Effector memory CD8-positive, alpha-beta T cell (primary cell): ENCODE results near the gene COMMD7.
"Not testable (repeated sequence)": the region's sequence is repeated elsewhere in the genome, so short reads cannot be mapped to it uniquely, and the experiment has no call there.

Source experiments
- ATAC-seq: fragments of 150-1000 bp; cut with Tn5 transposase; replicated peaks from 2 replicates; pipeline ENCODE4 v1.10.0; 2021; ENCODE audit warnings: mild to moderate bottlenecking, moderate library complexity
- DNase-seq, 3 experiments: peaks; one replicate each; pipeline ENCODE4 v3.0.0; 2021
- H3K27ac Mint-ChIP-seq, 2 donors: one replicate each; pipeline ENCODE4 v1.8.0; 2022; ENCODE audit warnings: mild to moderate bottlenecking in 2 of 2, mixed read lengths in 2 of 2, moderate library complexity in 2 of 2
- H3K27me3 Mint-ChIP-seq, 2 donors: one replicate each; pipeline ENCODE4 v1.8.0; 2022; ENCODE audit warnings: mixed read lengths in 2 of 2
- H3K36me3 Mint-ChIP-seq: one replicate; pipeline ENCODE4 v1.8.0; 2022; ENCODE audit warnings: mild to moderate bottlenecking, moderate library complexity, mixed read lengths; ENCODE audit not compliant: insufficient read depth
- H3K4me1 Mint-ChIP-seq, 2 donors: one replicate each; pipeline ENCODE4 v1.8.0; 2022; ENCODE audit warnings: low read depth in 2 of 2, mixed read lengths in 2 of 2
- H3K4me3 Mint-ChIP-seq, 2 donors: one replicate each; pipeline ENCODE4 v1.8.0; 2022; ENCODE audit warnings: mild to moderate bottlenecking in 2 of 2, mixed read lengths in 2 of 2, moderate library complexity in 2 of 2
- H3K9me3 Mint-ChIP-seq, 2 donors: one replicate each; pipeline ENCODE4 v1.8.0; 2022; ENCODE audit warnings: mixed read lengths in 2 of 2

The COMMD7 gene

GRCh38 chr20:32728435-32728834, 14.8 kb downstream of the COMMD7 start:
- not testable (repeated sequence) for ATAC-seq

GRCh38 chr20:32727683-32728082, 15.6 kb downstream of the COMMD7 start:
- H3K4me1 Mint-ChIP-seq, result peaks cover 4 to 11% of the 10 kb centered on the region in 2 donors
- H3K36me3 Mint-ChIP-seq, result peaks cover 44% of the 10 kb centered on the region
- H3K27me3 Mint-ChIP-seq, result no peaks in the 10 kb centered on the region
- no peaks in the 10 kb centered on the region for H3K9me3 Mint-ChIP-seq
- H3K4me3 Mint-ChIP-seq, result no peak overlapping the region
- peak overlapping the region in 1 of 2 donors; percentile 81 for H3K27ac Mint-ChIP-seq
- no peak for DNase-seq
- no peak for ATAC-seq

More at GRCh38 chr20:32728435-32728834, 14.8 kb downstream of the COMMD7 start:
- H3K27me3 Mint-ChIP-seq, DNase-seq, H3K9me3 Mint-ChIP-seq, H3K4me3 Mint-ChIP-seq: not testable (repeated sequence)
- peaks cover 4 to 11% of the 10 kb centered on the region in 2 donors for H3K4me1 Mint-ChIP-seq
- H3K36me3 Mint-ChIP-seq, result peaks cover 43% of the 10 kb centered on the region
- H3K27ac Mint-ChIP-seq, result peak overlapping the region in 1 of 2 donors; percentile 81

- peaks cover 9 to 10% of the 10 kb centered on the region in 2 donors for H3K4me1 Mint-ChIP-seq
- peak overlapping the region in 1 of 2 donors; percentile 27 for H3K27ac Mint-ChIP-seq
- no peaks in the 10 kb centered on the region for H3K9me3 Mint-ChIP-seq
- ATAC-seq (no peak), DNase-seq (no peak)
- H3K4me3 Mint-ChIP-seq, result no peak overlapping the region
- no peaks in the 10 kb centered on the region for H3K27me3 Mint-ChIP-seq
- H3K36me3 Mint-ChIP-seq, result peaks cover 51% of the 10 kb centered on the region
These were observed 24.4 kb downstream of the COMMD7 start for GRCh38 chr20:32718749-32719348.

- no peak for DNase-seq
- no peak overlapping the region for H3K4me3 Mint-ChIP-seq
- H3K4me1 Mint-ChIP-seq, result peaks cover 12 to 13% of the 10 kb centered on the region in 2 donors
- H3K27me3 Mint-ChIP-seq, result no peaks in the 10 kb centered on the region
- H3K36me3 Mint-ChIP-seq, result peaks cover 43% of the 10 kb centered on the region
- no peaks in the 10 kb centered on the region for H3K9me3 Mint-ChIP-seq
- peak overlapping the region in 1 of 2 donors; percentile 29 for H3K27ac Mint-ChIP-seq
- ATAC-seq, result no peak
These were observed 31.9 kb downstream of the COMMD7 start for GRCh38 chr20:32711346-32711745.

- H3K27ac Mint-ChIP-seq, result no peak overlapping the region
- H3K27me3 Mint-ChIP-seq, result no peaks in the 10 kb centered on the region
- H3K4me1 Mint-ChIP-seq, result peaks cover 12 to 13% of the 10 kb centered on the region in 2 donors
- no peak overlapping the region for H3K4me3 Mint-ChIP-seq
- no peaks in the 10 kb centered on the region for H3K9me3 Mint-ChIP-seq
- no peak for ATAC-seq
- H3K36me3 Mint-ChIP-seq, result peaks cover 53% of the 10 kb centered on the region
- no peak for DNase-seq
These were observed 33.6 kb downstream of the COMMD7 start for GRCh38 chr20:32709632-32710121.

- not testable (repeated sequence) for H3K27me3 Mint-ChIP-seq, H3K27ac Mint-ChIP-seq, H3K4me3 Mint-ChIP-seq, H3K9me3 Mint-ChIP-seq, DNase-seq, ATAC-seq
- peaks cover 12 to 13% of the 10 kb centered on the region in 2 donors for H3K4me1 Mint-ChIP-seq
- H3K36me3 Mint-ChIP-seq, result peaks cover 55% of the 10 kb centered on the region
These were observed 34.1 kb downstream of the COMMD7 start for GRCh38 chr20:32709029-32709631.

- no peak overlapping the region for H3K4me3 Mint-ChIP-seq
- H3K9me3 Mint-ChIP-seq, result no peaks in the 10 kb centered on the region
- H3K27ac Mint-ChIP-seq, result peak overlapping the region; percentile 51 to 64
- no peaks in the 10 kb centered on the region for H3K27me3 Mint-ChIP-seq
- ATAC-seq, result no peak
- H3K36me3 Mint-ChIP-seq, result peaks cover 55% of the 10 kb centered on the region
- no peak for DNase-seq
- peaks cover 5 to 6% of the 10 kb centered on the region in 2 donors for H3K4me1 Mint-ChIP-seq
These were observed 35.3 kb downstream of the COMMD7 start for GRCh38 chr20:32707691-32708581.

GRCh38 chr20:32706486-32706885, 36.8 kb downstream of the COMMD7 start:
- Mint-ChIP-seq H3K4me3 (no peak overlapping the region), H3K9me3 (no peaks in the 10 kb centered on the region), H3K4me1 (peaks cover 4 to 5% of the 10 kb centered on the region in 2 donors), H3K27me3 (no peaks in the 10 kb centered on the region), H3K27ac (peak overlapping the region in 1 of 2 donors; percentile 81), H3K36me3 (peaks cover 56% of the 10 kb centered on the region)
- DNase-seq (no peak), ATAC-seq (no peak)

GRCh38 chr20:32702706-32703425, 40.4 kb downstream of the COMMD7 start:
- DNase-seq (no peak), ATAC-seq (no peak)
- Mint-ChIP-seq H3K4me3 (no peak overlapping the region), H3K27ac (no peak overlapping the region), H3K4me1 (peaks cover under 1 to 3% of the 10 kb centered on the region in 2 donors), H3K27me3 (no peaks in the 10 kb centered on the region), H3K9me3 (no peaks in the 10 kb centered on the region), H3K36me3 (peaks cover 60% of the 10 kb centered on the region)

- Mint-ChIP-seq H3K27me3 (no peaks in the 10 kb centered on the region), H3K27ac (peak overlapping the region in 1 of 2 donors; percentile 59), H3K4me1 (peaks cover 0 to 7% of the 10 kb centered on the region in 2 donors), H3K36me3 (peaks cover 28% of the 10 kb centered on the region), H3K4me3 (no peak overlapping the region), H3K9me3 (no peaks in the 10 kb centered on the region)
- no peak for ATAC-seq
- DNase-seq, result no peak
These were observed 45.7 kb downstream of the COMMD7 start for GRCh38 chr20:32697608-32698007.

GRCh38 chr20:32695089-32695488, 48.2 kb downstream of the COMMD7 start:
- H3K27ac Mint-ChIP-seq, result peak overlapping the region in 1 of 2 donors; percentile 38
- DNase-seq (no peak), ATAC-seq (no peak)
- no peaks in the 10 kb centered on the region for H3K27me3 Mint-ChIP-seq
- H3K36me3 Mint-ChIP-seq, result peaks cover 12% of the 10 kb centered on the region
- no peaks in the 10 kb centered on the region for H3K9me3 Mint-ChIP-seq
- peaks cover 0 to 7% of the 10 kb centered on the region in 2 donors for H3K4me1 Mint-ChIP-seq
- H3K4me3 Mint-ChIP-seq, result no peak overlapping the region

- H3K27me3 Mint-ChIP-seq, H3K4me3 Mint-ChIP-seq, DNase-seq, H3K27ac Mint-ChIP-seq, H3K9me3 Mint-ChIP-seq, H3K36me3 Mint-ChIP-seq, H3K4me1 Mint-ChIP-seq, ATAC-seq: not testable (repeated sequence)
These were observed 54.3 kb downstream of the COMMD7 start for GRCh38 chr20:32688966-32689365.

GRCh38 chr20:32687180-32687532, 56.1 kb downstream of the COMMD7 start:
- Mint-ChIP-seq H3K27ac (no peak overlapping the region), H3K9me3 (no peaks in the 10 kb centered on the region), H3K4me3 (no peak overlapping the region), H3K4me1 (no peaks in the 10 kb centered on the region), H3K27me3 (no peaks in the 10 kb centered on the region), H3K36me3 (peaks cover 1% of the 10 kb centered on the region)
- no peak for DNase-seq
- ATAC-seq, result no peak
